Ishikawa (cell line): ENCODE data around the gene GABRG3.

ENCODE experiments used
- CEBPB ChIP-seq: IDR thresholded peaks from 2 replicates; pipeline ENCODE4 v1.6.1; 2012
- CREB1 ChIP-seq: IDR thresholded peaks from 2 replicates; pipeline ENCODE4 v1.6.1; 2012; ENCODE audit warnings: low read depth
- EGR1 ChIP-seq: IDR thresholded peaks from 2 replicates; pipeline ENCODE4 v1.6.1; 2012
- EP300 ChIP-seq: IDR thresholded peaks from 2 replicates; pipeline ENCODE4 v1.6.1; 2012; ENCODE audit warnings: borderline replicate concordance
- FOXM1 ChIP-seq: IDR thresholded peaks from 2 replicates; pipeline ENCODE4 v1.6.1; 2012; ENCODE audit warnings: low read depth, borderline replicate concordance
- MAX ChIP-seq: IDR thresholded peaks from 2 replicates; pipeline ENCODE4 v1.6.1; 2012
- NFIC ChIP-seq: IDR thresholded peaks from 2 replicates; pipeline ENCODE4 v1.6.1; 2012
- RAD21 ChIP-seq: IDR thresholded peaks from 2 replicates; pipeline ENCODE4 v1.6.1; 2012; ENCODE audit warnings: low read depth
- TAF1 ChIP-seq: IDR thresholded peaks from 2 replicates; pipeline ENCODE4 v1.6.1; 2012; ENCODE audit warnings: low read depth, mild to moderate bottlenecking
- TCF12 ChIP-seq: IDR thresholded peaks from 2 replicates; pipeline ENCODE4 v1.6.1; 2012; ENCODE audit warnings: low read depth
- TEAD4 ChIP-seq: IDR thresholded peaks from 2 replicates; pipeline ENCODE4 v1.6.1; 2012
- USF1 ChIP-seq: IDR thresholded peaks from 2 replicates; pipeline ENCODE4 v1.6.1; 2012
- YY1 ChIP-seq: IDR thresholded peaks from 2 replicates; pipeline ENCODE4 v1.6.1; 2012; ENCODE audit warnings: low read depth
- ZBTB7A ChIP-seq: IDR thresholded peaks from 2 replicates; pipeline ENCODE4 v1.6.1; 2012; ENCODE audit warnings: low read depth
- TF ChIP-seq, protein P1 (sequence below): IDR thresholded peaks from 2 replicates; pipeline ENCODE4 v1.6.1; 2012; ENCODE audit warnings: low read depth, mild to moderate bottlenecking

Gene GABRG3

DNA sequence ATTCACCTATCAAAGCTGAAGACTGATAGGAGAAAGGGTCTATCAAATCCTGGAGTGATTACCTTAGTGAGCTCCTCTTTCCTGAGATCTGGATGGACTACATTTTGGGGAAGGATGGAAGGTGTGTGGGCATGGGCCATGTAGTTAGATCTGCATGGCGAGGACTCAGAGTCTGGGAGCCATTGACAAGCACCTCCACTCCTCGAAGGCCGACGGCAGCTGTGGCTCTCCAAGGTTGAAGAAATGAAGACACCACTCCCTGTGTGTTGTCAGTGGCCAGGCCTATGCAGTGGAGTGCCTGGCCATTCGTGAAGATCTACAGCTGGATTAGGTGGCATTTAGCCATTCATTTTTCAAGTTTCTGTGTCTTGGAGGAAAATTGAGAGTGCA, 509.2 kb downstream of the GABRG3 start:
- TF ChIP-seq RAD21 (no peak), TAF1 (no peak)
- TF ChIP-seq, protein P1, sequence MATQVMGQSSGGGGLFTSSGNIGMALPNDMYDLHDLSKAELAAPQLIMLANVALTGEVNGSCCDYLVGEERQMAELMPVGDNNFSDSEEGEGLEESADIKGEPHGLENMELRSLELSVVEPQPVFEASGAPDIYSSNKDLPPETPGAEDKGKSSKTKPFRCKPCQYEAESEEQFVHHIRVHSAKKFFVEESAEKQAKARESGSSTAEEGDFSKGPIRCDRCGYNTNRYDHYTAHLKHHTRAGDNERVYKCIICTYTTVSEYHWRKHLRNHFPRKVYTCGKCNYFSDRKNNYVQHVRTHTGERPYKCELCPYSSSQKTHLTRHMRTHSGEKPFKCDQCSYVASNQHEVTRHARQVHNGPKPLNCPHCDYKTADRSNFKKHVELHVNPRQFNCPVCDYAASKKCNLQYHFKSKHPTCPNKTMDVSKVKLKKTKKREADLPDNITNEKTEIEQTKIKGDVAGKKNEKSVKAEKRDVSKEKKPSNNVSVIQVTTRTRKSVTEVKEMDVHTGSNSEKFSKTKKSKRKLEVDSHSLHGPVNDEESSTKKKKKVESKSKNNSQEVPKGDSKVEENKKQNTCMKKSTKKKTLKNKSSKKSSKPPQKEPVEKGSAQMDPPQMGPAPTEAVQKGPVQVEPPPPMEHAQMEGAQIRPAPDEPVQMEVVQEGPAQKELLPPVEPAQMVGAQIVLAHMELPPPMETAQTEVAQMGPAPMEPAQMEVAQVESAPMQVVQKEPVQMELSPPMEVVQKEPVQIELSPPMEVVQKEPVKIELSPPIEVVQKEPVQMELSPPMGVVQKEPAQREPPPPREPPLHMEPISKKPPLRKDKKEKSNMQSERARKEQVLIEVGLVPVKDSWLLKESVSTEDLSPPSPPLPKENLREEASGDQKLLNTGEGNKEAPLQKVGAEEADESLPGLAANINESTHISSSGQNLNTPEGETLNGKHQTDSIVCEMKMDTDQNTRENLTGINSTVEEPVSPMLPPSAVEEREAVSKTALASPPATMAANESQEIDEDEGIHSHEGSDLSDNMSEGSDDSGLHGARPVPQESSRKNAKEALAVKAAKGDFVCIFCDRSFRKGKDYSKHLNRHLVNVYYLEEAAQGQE: no peak

DNA sequence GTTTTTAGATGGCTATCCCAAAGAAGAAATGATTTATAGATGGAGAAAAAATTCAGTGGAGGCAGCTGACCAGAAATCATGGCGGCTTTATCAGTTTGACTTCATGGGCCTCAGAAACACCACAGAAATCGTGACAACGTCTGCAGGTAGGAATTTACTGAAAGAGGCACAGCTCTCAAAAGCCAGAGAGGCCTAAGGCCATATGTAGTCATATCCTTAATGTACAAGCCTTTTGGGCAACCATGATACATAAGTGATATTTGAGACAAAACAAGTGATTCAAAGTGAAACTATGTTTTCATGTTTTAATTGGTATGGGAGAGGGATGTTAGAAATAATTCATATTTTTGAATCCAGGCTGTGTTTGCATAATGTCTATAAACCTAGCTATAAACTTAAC, 509.7 kb downstream of the GABRG3 start:
- TF ChIP-seq TCF12: no peak
- TF ChIP-seq TEAD4: no peak
- TF ChIP-seq CEBPB: no peak
- no peak for TF ChIP-seq TAF1
- TF ChIP-seq CREB1: no peak
- TF ChIP-seq NFIC: no peak
- TF ChIP-seq YY1: no peak
- TF ChIP-seq, protein P1: no peak
- TF ChIP-seq EP300: no peak
- no peak for TF ChIP-seq ZBTB7A
- TF ChIP-seq FOXM1: no peak
- no peak for TF ChIP-seq EGR1
- no peak for TF ChIP-seq RAD21
- no peak for TF ChIP-seq MAX
- no peak for TF ChIP-seq USF1

DNA sequence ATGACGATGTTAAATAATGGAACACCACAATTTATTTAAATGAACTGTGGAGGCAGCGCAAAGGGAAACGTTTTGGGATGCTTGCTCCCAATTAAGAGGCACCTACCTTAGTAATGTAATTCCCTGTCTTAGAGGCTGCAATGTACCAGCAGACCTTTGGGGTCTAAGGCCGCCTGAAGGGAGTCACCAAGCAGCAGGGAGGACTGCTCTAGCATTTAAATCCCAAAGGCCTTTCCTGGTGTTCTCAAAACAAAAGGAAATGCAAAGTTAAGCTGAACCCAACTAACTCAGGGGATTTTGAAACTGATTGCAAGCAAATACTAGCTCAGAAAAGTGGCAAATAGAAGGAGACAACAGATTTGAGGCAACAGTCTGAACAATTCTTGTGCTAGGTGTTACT, 510.8 kb downstream of the GABRG3 start:
- TF ChIP-seq YY1 (no peak), CREB1 (no peak), ZBTB7A (no peak)

DNA sequence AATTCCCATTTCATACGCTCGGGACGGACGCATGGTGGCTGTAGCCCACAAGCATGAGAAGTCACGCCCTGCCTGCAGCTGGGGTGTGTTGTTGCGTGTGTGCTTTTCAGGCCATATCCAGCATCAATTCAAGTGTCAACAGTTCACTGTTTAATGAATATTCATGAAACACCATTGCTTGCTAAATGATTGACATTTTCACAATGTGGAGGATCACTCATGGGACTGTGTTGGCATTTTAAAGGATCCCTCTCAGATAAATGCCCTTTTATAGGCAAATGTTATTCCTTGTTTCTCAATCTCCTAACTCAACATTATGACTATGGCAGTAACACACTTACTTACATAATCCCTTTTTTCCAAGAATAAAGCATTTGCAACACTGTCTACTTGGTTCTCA, 511.3 kb downstream of the GABRG3 start:
- TF ChIP-seq FOXM1 (no peak), USF1 (no peak), NFIC (no peak), CEBPB (no peak), CREB1 (no peak), EGR1 (no peak), TAF1 (no peak), YY1 (no peak), RAD21 (no peak), MAX (no peak), EP300 (no peak), TEAD4 (no peak), TCF12 (no peak), ZBTB7A (no peak)
- TF ChIP-seq, protein P1: no peak

- TF ChIP-seq USF1 (no peak), EP300 (no peak), TCF12 (no peak), YY1 (no peak), CEBPB (no peak), CREB1 (no peak), RAD21 (no peak), TEAD4 (no peak), EGR1 (no peak), NFIC (no peak), TAF1 (no peak), MAX (no peak), FOXM1 (no peak), ZBTB7A (no peak)
- TF ChIP-seq, protein P1: no peak
Measured at GRCh38 chr15:27483124-27483523, 512.1 kb downstream of the GABRG3 start.
